Loucy (cell line): ENCODE measurements around the gene PRKCE.

Experiments
- H2AFZ ChIP-seq: fragments of 200-600 bp; sonication (generic); 2 replicates; pipeline ENCODE4 v1.6.0; 2016; ENCODE audit warnings: antibody characterized with exemption, mild to moderate bottlenecking, low read length, moderate library complexity
- H3F3A ChIP-seq: fragments of 200-600 bp; 2 replicates; pipeline ENCODE4 v1.6.0; 2016; ENCODE audit warnings: antibody characterized with exemption, low read depth, mild to moderate bottlenecking
- H3K27me3 ChIP-seq: fragments of 200-600 bp; sonication (generic); 2 replicates; pipeline ENCODE4 v1.6.1; 2014; ENCODE audit warnings: low read length, mild to moderate bottlenecking; ENCODE audit not compliant: insufficient read depth, poor library complexity, severe bottlenecking
- H3K36me3 ChIP-seq: fragments of 200-600 bp; sonication (generic); 2 replicates; pipeline ENCODE4 v1.6.1; 2016; ENCODE audit warnings: low read length; ENCODE audit not compliant: insufficient read depth
- H3K4me1 ChIP-seq: fragments of 200-600 bp; sonication (generic); 2 replicates; pipeline ENCODE4 v1.5.1; 2014; ENCODE audit warnings: low read length, mild to moderate bottlenecking; ENCODE audit not compliant: insufficient read depth, poor library complexity, severe bottlenecking
- H3K4me2 ChIP-seq: fragments of 200-600 bp; sonication (generic); 2 replicates; pipeline ENCODE4 v1.6.0; 2014; ENCODE audit warnings: antibody characterized with exemption, low read length, low read depth, mild to moderate bottlenecking; ENCODE audit not compliant: poor library complexity, severe bottlenecking
- H3K4me3 ChIP-seq: fragments of 200-600 bp; sonication (generic); 2 replicates; pipeline ENCODE4 v1.5.1; 2014; ENCODE audit warnings: low read length, mild to moderate bottlenecking, mixed read lengths; ENCODE audit not compliant: poor library complexity, severe bottlenecking
- H3K79me2 ChIP-seq: fragments of 200-600 bp; sonication (generic); 2 replicates; pipeline ENCODE4 v1.6.1; 2014; ENCODE audit warnings: low read length; ENCODE audit not compliant: insufficient read depth
- H3K9ac ChIP-seq: fragments of 200-600 bp; sonication (generic); 2 replicates; pipeline ENCODE4 v1.6.0; 2014; ENCODE audit warnings: mild to moderate bottlenecking, low read depth, low read length, moderate library complexity; ENCODE audit not compliant: poor library complexity, severe bottlenecking
- H3K9me2 ChIP-seq: fragments of 200-600 bp; sonication (generic); replicated peaks from 2 replicates; pipeline ENCODE4 v1.6.1; 2016; ENCODE audit warnings: low read depth, low read length, mixed read lengths
- H3K9me3 ChIP-seq: fragments of 200-600 bp; sonication (generic); 2 replicates; pipeline ENCODE4 v1.6.1; 2014; ENCODE audit warnings: mild to moderate bottlenecking, antibody characterized with exemption, low read length, low read depth; ENCODE audit not compliant: insufficient read depth
- H4K20me1 ChIP-seq: fragments of 200-600 bp; sonication (generic); 2 replicates; pipeline ENCODE4 v1.6.0; 2014; ENCODE audit warnings: antibody characterized with exemption, low read length, mild to moderate bottlenecking; ENCODE audit not compliant: insufficient read depth, poor library complexity, severe bottlenecking
- CTCF ChIP-seq: fragments of 200-600 bp; sonication (generic); conservative IDR thresholded peaks from 2 replicates; pipeline ENCODE4 v1.5.1; 2014; ENCODE audit warnings: mild to moderate bottlenecking, antibody characterized with exemption, low read length
- EZH2phosphoT487 ChIP-seq: fragments of 200-600 bp; IDR thresholded peaks from 2 replicates; pipeline ENCODE4 v1.6.1; 2018; ENCODE audit warnings: antibody characterized with exemption, mild to moderate bottlenecking, moderate library complexity, borderline replicate concordance

The PRKCE gene

GRCh38 chr2:46188041-46188716 is 536.7 kb downstream of the PRKCE start:
- Histone ChIP-seq H3K4me2 (peak overlapping the region; percentile 59), H3K36me3 (peaks cover 15% of the 10 kb centered on the region; the same call in 1 of the 2 replicates), H3K9ac (peak overlapping the region; percentile 49), H3K27me3 (no peaks in the 10 kb centered on the region), H2AFZ (no peak overlapping the region), H3K4me1 (peaks cover 14% of the 10 kb centered on the region), H3K4me3 (no peak overlapping the region), H3F3A (no peaks in the 10 kb centered on the region; the same call in 1 of the 2 replicates), H4K20me1 (no peaks in the 10 kb centered on the region), H3K79me2 (no peaks in the 10 kb centered on the region), H3K9me2 (no peaks in the 10 kb centered on the region), H3K9me3 (no peaks in the 10 kb centered on the region)
- TF ChIP-seq CTCF (no peak), EZH2phosphoT487 (no peak)

- Histone ChIP-seq H3K9ac (no peak overlapping the region), H3K36me3 (no peaks in the 10 kb centered on the region), H3K79me2 (no peaks in the 10 kb centered on the region), H3K4me2 (no peak overlapping the region), H3K9me2 (no peaks in the 10 kb centered on the region), H2AFZ (peak overlapping the region; percentile 16; the same call in 1 of the 2 replicates), H3K4me1 (peaks cover 12% of the 10 kb centered on the region), H3K27me3 (no peaks in the 10 kb centered on the region), H3K4me3 (no peak overlapping the region), H3F3A (no peaks in the 10 kb centered on the region), H4K20me1 (no peaks in the 10 kb centered on the region), H3K9me3 (no peaks in the 10 kb centered on the region)
- TF ChIP-seq EZH2phosphoT487 (no peak), CTCF (no peak)
Observed at GRCh38 chr2:46193356-46193755, 541.9 kb downstream of the PRKCE start.

GRCh38 chr2:46193855-46194254 is 542.4 kb downstream of the PRKCE start:
- Histone ChIP-seq H3K79me2 (no peaks in the 10 kb centered on the region), H3K27me3 (no peaks in the 10 kb centered on the region), H3K9ac (no peak overlapping the region), H3K9me2 (no peaks in the 10 kb centered on the region), H2AFZ (peak overlapping the region; percentile 16; the same call in 1 of the 2 replicates), H3K9me3 (no peaks in the 10 kb centered on the region), H3F3A (no peaks in the 10 kb centered on the region), H3K4me1 (peaks cover 12% of the 10 kb centered on the region), H3K4me3 (no peak overlapping the region), H4K20me1 (no peaks in the 10 kb centered on the region), H3K36me3 (no peaks in the 10 kb centered on the region), H3K4me2 (no peak overlapping the region)
- TF ChIP-seq EZH2phosphoT487 (no peak), CTCF (no peak)
